Measurements from ENCODE around the gene SEC16B. TPM values are rescaled to one million over a fixed set of nuclear protein-coding genes. Genes with fewer than 3 reads are reported as not detected.

The SEC16B gene
- total RNA-seq, 2 experiments from 2014 or later, result not detected

DNA sequence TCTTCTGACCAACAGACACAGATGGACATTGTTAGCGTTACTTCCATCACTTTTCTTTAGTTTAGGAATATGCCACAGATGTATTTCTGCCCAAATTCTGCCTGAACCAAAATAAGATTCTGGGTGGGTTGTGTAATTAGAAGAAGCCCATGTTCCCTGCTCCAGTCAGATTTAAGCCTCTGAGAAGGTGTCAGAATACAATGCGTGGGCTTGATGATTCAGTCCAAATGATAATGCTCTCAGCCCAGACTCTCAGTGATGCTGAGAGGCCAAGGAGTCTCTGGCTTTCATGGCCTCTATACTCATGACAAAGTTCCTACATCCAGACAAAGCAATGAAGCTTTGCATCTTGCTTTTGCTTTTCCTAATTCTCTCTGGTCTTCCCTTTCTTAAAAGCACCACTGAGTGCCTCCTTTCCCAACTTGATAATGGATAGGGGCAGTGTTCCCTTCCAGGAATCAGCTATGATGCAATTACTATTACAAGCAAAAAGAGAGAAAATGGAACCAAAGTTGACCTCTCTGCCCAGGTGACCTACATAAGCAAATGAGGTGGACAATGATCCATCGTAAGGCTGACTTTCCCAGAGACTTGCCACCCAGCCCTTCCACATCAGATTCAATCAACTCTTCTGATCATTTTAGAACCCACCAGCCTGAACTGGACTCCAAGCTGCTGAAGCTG, 8.8 kb downstream of the SEC16B start:
- no peak for DNase-seq
- no peaks in the 10 kb centered on the region for H3K9me3 Mint-ChIP-seq
- no peaks in the 10 kb centered on the region for H3K36me3 Mint-ChIP-seq
- H3K4me1 Mint-ChIP-seq, result no peaks in the 10 kb centered on the region
- no peaks in the 10 kb centered on the region for H3K27me3 Mint-ChIP-seq
- H3K4me3 Mint-ChIP-seq, result no peak overlapping the region
- no peak overlapping the region for H3K27ac Mint-ChIP-seq

DNA sequence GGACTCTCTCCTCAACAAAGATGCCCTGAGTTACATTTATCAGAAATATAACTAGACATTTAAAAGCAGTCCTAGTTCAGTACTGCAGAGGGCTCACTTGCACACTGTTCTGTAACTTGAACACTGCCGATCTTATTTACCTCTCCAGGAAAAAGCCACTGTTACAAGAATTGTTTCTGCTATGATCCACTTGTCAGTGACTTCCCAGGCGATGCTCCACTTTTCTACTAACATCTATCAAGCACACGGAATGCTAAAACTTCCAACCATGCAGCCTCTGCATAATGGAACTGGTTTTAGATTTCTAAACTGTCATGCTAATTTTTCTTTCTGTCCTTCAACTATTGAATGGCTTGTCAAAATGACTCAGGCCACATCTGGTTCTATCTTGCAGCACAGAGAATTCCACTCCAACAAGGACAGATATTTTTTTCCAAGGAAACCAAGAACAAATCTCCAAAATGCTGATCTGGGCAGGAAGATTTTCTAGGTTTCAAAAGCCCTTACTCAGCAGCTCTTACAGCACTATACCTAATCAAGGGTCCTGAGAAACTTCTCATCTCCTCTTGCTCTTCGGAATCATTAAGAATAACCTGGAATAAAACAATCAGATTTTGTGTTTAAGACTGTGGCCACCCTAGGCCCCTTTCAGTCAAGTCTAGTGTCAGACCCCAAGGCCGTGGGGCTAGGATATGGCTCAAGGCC, 9.9 kb downstream of the SEC16B start:
- Mint-ChIP-seq H3K27ac (no peak overlapping the region), H3K27me3 (no peaks in the 10 kb centered on the region), H3K9me3 (no peaks in the 10 kb centered on the region), H3K4me3 (no peak overlapping the region), H3K4me1 (no peaks in the 10 kb centered on the region), H3K36me3 (no peaks in the 10 kb centered on the region)
- DNase-seq, result no peak

DNA sequence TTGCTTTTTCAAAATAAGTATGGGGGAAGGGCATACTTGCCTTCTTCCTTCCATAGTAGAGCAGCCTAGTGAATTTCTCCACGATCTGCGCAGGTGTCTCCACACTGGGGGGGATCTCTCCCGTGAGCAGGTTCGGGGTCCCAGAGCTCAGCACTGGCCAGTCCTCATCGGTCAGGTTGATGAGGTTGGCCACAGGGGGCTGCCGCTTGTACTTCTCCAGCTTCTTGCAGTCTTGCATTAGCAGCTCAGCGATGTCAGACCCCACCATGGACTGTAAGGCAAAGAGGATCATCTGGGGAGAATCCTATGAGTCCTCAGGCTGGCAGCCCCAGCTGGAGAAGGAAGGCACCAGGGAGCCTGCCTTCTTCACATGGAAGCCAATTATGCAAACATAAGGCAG, 11.8 kb downstream of the SEC16B start:
- Mint-ChIP-seq H3K36me3 (no peaks in the 10 kb centered on the region), H3K4me1 (no peaks in the 10 kb centered on the region), H3K27me3 (no peaks in the 10 kb centered on the region), H3K27ac (no peak overlapping the region), H3K4me3 (no peak overlapping the region), H3K9me3 (no peaks in the 10 kb centered on the region)
- DNase-seq, result no peak

DNA sequence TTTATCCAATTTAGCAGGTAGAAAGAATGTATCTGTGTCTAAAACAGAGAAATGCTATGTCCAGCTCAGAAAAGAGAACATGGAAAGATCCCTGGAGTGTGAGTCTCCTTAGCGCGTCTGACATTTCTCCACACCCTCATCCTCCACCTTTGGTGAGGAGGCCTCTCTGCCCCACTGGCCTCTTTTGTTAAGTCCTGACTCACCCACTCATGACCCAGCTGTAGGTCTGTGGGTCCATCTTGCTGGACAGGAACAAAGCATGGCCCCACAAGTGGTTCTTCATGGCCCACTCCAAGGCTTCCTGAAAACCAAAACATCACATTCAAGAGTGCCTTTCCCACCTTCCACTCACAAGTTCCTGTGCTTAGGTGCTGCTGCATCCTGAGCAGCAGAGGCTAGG, 15.8 kb downstream of the SEC16B start:
- Mint-ChIP-seq H3K27me3 (no peaks in the 10 kb centered on the region), H3K9me3 (no peaks in the 10 kb centered on the region), H3K4me1 (no peaks in the 10 kb centered on the region), H3K4me3 (no peak overlapping the region), H3K36me3 (no peaks in the 10 kb centered on the region), H3K27ac (no peak overlapping the region)
- no peak for DNase-seq

DNA sequence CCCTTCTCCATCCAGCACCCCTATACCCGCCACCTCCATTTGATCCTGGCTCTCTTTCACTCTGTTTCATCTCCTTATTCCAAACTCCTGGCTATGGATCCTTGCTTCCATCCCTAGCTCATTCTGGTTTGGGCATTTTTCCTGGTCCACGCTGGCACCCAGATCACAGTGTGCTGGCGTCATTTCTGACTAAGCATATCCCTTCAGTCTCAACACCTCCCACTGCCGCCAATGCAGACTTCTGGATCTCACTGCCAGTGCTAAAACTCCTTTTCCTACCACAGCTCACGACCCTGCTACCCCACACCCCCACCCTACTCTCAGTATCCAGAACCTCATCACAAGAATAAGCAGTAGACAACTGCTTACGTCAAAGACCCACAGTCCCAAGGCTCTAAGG, 16.3 kb downstream of the SEC16B start:
- H3K27me3 Mint-ChIP-seq, result peaks cover 2% of the 10 kb centered on the region
- no peak overlapping the region for H3K27ac Mint-ChIP-seq
- no peaks in the 10 kb centered on the region for H3K4me1 Mint-ChIP-seq
- no peak overlapping the region for H3K4me3 Mint-ChIP-seq
- no peak for DNase-seq
- H3K9me3 Mint-ChIP-seq, result no peaks in the 10 kb centered on the region
- no peaks in the 10 kb centered on the region for H3K36me3 Mint-ChIP-seq

DNA sequence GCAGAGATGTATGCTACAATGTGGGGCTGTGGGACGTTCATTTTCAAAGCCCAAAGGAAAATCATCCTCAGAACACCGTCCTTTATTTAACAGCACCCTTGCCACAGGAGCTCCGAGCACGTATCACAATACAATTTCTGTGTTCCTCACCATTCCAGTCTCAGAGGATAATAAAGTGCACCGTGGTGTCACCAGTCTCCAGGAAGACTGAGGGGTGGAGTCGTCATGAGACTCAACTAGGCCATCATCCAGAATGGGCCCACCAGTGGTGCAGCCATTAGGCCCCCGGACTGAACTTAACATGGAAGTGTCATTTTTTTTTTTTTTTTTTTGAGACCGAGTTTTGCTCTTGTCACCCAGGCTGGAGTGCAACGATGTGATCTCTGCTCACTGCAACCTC, 17.2 kb downstream of the SEC16B start:
- no peak overlapping the region for H3K27ac Mint-ChIP-seq
- peaks cover 4% of the 10 kb centered on the region for H3K27me3 Mint-ChIP-seq

DNA sequence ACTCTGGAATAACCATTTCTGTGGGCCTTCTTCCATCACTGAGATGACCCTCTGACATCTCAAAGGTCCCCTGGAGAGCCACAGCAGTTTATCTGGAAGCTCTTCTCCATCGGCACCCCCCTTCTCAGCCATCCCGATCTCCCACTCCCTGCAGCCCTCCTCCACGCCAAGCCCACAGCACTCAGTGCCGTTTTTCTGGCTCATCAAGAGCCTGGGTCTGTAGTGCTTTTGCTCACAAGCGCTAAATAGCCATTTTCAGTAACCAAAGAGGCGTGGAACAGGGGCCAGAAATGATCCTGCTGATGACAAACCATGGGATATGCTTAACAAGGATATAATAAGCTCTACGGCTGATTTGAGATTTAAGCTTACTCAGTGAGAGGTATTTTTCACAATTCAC, 17.6 kb downstream of the SEC16B start:
- H3K27ac Mint-ChIP-seq, result no peak overlapping the region
- no peaks in the 10 kb centered on the region for H3K9me3 Mint-ChIP-seq

More for the DNA sequence above, 17.2 kb downstream of the SEC16B start:
- no peak for DNase-seq
- Mint-ChIP-seq H3K9me3 (no peaks in the 10 kb centered on the region), H3K4me1 (no peaks in the 10 kb centered on the region), H3K36me3 (no peaks in the 10 kb centered on the region), H3K4me3 (no peak overlapping the region)

DNA sequence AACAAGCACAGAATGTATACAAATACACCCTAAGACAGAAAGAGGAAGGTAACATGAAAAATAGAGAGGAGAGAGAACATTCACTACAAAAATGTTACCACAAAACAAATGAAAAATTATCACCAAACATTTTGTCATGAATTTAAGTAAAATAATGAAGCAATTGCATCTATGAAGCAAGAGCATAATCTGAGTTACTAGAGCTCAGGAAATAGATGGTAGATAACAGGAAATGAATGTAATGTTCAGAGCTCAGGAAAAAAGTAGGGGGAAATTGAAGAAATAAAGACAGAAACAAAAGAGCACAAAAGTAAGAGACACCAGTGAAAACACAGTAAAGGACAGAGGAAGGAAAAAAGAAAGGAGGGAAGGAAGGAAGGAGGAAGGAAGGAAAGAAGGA, 19.4 kb downstream of the SEC16B start:
- H3K4me1 Mint-ChIP-seq, result no peaks in the 10 kb centered on the region
- H3K9me3 Mint-ChIP-seq, result no peaks in the 10 kb centered on the region
- H3K27ac Mint-ChIP-seq, result no peak overlapping the region
- peaks cover 9% of the 10 kb centered on the region for H3K27me3 Mint-ChIP-seq
- no peak overlapping the region for H3K4me3 Mint-ChIP-seq
- H3K36me3 Mint-ChIP-seq, result no peaks in the 10 kb centered on the region
- no peak for DNase-seq

More for the DNA sequence above, 17.6 kb downstream of the SEC16B start:
- Mint-ChIP-seq H3K36me3 (no peaks in the 10 kb centered on the region), H3K27me3 (peaks cover 4% of the 10 kb centered on the region), H3K4me1 (no peaks in the 10 kb centered on the region), H3K4me3 (no peak overlapping the region)
- DNase-seq, result no peak

DNA sequence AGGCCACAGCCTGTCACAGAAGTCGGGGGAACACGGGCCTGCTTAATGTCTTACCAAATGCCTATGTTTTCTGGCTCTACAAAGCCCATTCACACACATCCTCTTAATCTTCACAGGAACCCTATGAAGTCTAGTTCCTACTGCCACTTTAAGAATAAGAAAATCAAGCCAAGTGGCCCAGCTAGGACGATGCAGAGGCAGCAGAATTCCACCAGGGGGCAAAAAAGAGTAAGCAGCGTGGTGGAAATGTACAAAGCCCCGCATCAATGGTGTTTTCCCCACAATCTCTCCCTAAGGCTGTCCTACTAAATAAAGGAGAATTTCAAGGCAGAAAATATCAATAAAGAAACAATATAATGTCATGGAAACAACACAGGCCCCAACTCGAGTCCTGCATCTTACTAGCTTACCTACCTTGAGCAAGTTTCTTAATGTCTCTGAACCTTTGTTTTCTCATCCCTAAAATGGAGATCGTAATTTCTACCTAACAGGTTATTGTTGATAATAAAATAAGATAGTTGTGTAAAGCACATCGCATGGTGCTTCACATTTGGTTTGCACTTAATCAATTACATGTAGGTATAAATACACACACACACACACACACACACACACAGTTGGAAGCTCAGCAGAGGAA, 21.4 kb downstream of the SEC16B start:
- peaks cover 9% of the 10 kb centered on the region for H3K27me3 Mint-ChIP-seq
- DNase-seq, result peak; percentile 14
- H3K36me3 Mint-ChIP-seq, result no peaks in the 10 kb centered on the region
- no peak overlapping the region for H3K4me3 Mint-ChIP-seq
- no peaks in the 10 kb centered on the region for H3K9me3 Mint-ChIP-seq
- no peaks in the 10 kb centered on the region for H3K4me1 Mint-ChIP-seq
- no peak overlapping the region for H3K27ac Mint-ChIP-seq

DNA sequence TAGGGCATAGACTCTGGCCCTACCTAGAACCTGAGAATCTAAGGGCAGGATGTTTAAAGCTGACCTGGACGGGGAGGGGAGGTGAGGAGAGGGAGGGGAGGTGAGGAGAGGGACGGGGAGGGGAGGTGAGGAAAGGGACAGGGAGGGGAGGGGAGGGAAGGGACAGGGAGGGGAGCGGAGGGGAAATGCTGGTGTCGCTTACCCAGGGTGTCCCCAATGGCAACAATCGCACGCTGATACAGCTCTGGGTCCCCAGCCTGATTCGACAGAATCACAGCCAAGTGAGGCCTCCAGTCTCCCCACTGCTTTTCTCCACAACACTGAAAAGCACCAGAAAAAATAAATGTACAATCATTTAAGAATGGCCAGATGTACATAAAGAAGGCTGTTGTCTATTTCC, 22.2 kb downstream of the SEC16B start:
- H3K27ac Mint-ChIP-seq, result no peak overlapping the region
- no peaks in the 10 kb centered on the region for H3K4me1 Mint-ChIP-seq

DNA sequence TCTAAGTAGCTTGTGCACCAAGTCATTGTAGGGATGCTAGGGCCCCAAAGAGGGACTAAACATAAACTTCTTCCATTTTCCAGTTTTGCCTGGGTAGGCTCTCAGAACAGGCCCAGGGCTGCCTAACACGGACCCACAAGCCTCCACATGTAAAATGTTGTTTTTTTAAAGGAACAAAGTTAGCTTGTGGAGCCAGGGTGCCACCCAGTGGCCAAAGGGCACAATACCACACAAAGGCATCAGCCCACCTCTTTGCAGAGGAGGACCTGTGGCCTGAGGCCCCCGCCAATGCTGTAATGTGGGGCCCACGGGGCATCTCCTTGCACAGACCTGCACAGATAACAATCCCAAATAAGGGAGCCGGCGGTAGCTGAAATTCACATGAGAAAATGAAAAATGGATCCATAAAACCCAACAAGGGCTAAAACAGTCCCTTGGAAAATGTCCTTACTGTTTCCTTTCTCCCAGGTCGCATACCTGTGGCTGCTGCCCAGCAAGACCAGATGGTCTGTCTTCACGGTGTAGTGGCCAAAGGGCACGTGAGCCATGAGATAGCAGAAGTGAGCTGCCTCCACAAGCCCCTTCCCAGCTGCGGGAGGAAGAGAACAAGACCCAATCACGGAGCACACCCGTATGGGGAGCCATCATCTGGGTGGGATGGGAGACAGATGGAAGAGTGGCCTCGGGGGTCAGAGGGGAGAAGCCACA, 23.8 kb downstream of the SEC16B start:
- peaks cover 9% of the 10 kb centered on the region for H3K27me3 Mint-ChIP-seq
- no peak overlapping the region for H3K4me3 Mint-ChIP-seq
- no peaks in the 10 kb centered on the region for H3K9me3 Mint-ChIP-seq
- H3K4me1 Mint-ChIP-seq, result no peaks in the 10 kb centered on the region
- no peaks in the 10 kb centered on the region for H3K36me3 Mint-ChIP-seq
- H3K27ac Mint-ChIP-seq, result no peak overlapping the region
- peak; percentile 26 for DNase-seq

More for the DNA sequence above, 22.2 kb downstream of the SEC16B start:
- no peaks in the 10 kb centered on the region for H3K36me3 Mint-ChIP-seq
- H3K4me3 Mint-ChIP-seq, result no peak overlapping the region
- peaks cover 9% of the 10 kb centered on the region for H3K27me3 Mint-ChIP-seq
- H3K9me3 Mint-ChIP-seq, result no peaks in the 10 kb centered on the region
- DNase-seq, result no peak

DNA sequence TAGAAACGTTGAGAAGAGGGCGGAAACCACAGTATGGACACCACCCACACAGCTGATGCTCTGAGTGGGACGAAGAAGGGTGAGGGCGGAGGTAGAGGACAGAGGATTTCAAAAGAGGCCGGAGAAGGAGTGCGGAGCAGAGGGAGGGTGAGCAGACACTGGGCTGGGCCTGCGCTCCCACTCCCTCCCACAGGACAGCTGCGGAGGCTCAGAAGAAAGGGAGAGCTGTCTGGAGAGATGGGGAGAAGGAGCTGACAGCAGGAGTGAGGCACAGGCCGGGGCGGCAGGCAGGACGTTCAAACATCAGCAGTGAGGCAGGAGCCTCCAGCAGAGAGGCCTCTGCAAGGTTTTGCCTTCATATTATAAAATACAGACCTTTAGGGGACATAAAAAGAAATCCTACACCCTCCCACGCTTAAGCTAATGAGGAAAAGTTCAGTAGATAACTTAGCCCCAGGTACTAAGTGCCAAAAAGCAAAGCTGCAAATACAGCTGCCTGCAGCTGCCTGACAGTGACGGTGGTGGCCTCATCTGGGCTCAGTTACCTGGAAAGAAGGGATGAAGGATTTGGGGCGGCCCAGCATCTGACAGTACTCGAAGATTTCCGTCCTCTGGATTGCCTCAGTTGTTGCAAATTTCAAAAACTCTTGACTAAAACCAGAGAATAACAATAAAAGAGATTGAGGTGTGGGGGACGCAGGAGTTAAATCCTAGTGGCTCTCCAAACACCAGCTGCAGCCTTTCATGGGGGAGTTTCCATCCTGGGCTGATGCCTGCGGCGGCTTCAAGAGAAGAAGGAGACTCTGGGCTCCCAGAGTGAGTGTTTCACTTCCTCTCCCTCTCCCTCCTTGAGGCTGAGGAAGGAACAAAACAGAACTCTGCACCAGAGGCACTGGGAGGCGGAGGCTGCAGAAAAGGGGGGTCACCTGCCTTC, 25.6 kb downstream of the SEC16B start:
- no peak overlapping the region for H3K4me3 Mint-ChIP-seq
- peaks cover 9% of the 10 kb centered on the region for H3K27me3 Mint-ChIP-seq
- H3K9me3 Mint-ChIP-seq, result no peaks in the 10 kb centered on the region

DNA sequence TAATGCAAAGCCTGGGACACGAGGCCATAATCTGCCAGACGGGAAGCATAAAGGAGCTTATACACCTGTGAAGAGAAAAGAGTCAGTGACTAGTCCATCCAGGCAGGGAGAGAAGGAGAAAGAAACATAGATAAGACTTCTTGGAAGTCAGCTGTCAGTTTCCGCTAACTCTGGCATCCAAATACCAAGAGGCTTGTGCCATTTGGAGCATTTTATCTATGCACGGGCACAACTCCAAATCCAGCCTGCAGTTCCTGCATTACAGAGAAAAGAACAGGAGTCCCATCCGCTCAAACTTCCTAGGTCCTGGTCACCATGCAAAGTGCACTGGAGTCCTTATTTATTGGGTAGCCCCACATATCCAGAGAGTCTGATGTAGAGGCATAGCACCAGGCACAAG, 27.9 kb downstream of the SEC16B start:
- Mint-ChIP-seq H3K4me1 (no peaks in the 10 kb centered on the region), H3K27me3 (peaks cover 5% of the 10 kb centered on the region), H3K36me3 (no peaks in the 10 kb centered on the region), H3K27ac (no peak overlapping the region), H3K9me3 (no peaks in the 10 kb centered on the region), H3K4me3 (no peak overlapping the region)
- no peak for DNase-seq

More for the DNA sequence above, 25.6 kb downstream of the SEC16B start:
- no peaks in the 10 kb centered on the region for H3K36me3 Mint-ChIP-seq
- H3K4me1 Mint-ChIP-seq, result no peaks in the 10 kb centered on the region
- no peak overlapping the region for H3K27ac Mint-ChIP-seq
- no peak for DNase-seq

DNA sequence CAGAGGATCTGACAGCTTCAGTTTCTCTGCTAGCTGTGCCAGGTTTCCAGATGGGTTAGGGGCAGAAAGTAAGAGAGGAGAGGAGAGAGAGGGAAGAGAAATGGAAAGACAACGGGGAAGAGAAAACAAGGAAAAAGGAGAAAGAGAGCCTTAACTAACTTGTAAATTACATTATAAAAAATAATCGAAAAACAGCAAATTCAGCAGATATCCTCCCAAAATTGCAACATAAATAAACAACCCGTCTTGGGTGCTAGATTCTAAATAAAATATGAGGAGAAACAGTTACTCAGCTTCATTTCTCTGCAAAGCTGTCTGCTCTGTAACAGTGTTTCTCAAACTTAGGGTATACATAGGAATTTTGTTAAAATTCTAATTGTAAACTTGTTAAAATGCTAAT, 29.2 kb downstream of the SEC16B start:
- Mint-ChIP-seq H3K27me3 (peaks cover under 1% of the 10 kb centered on the region), H3K27ac (no peak overlapping the region), H3K4me3 (no peak overlapping the region), H3K36me3 (no peaks in the 10 kb centered on the region), H3K4me1 (no peaks in the 10 kb centered on the region), H3K9me3 (no peaks in the 10 kb centered on the region)
- DNase-seq, result no peak
